ENCODE measurements around the gene FIGNL2. TPM values are rescaled to one million over a fixed set of nuclear protein-coding genes. Genes with fewer than 3 reads are reported as not detected.

The FIGNL2 gene
- total RNA-seq, 6 experiments from 2014 or later, result 0.14 to 1.8 (median 0.55) TPM

- Histone ChIP-seq H3K4me1 (peaks cover 0 to 24% (median 8%) of the 10 kb centered on the region in 4 donors), H3K9me3 (no peaks in the 10 kb centered on the region), H3K36me3 (no peaks in the 10 kb centered on the region), H3K27me3 (no peaks in the 10 kb centered on the region), H3K4me3 (no peak overlapping the region), H3K27ac (peak overlapping the region in 1 of 3 donors; percentile 42)
- intact Hi-C loops (cut with DNase I), result no loop called here
- DNase-seq (no peak), ATAC-seq (peak; percentile 52 to 74 (median 70))
- WGBS (ENCODE audit: insufficient coverage, low coverage, low lambda C conversion rate, missing lambda C conversion rate), result 94% methylated on average over 2 of the region's 2 CpGs
- TF ChIP-seq POLR2A (IDR thresholded peaks at IDR 0.05), result no peak
- TF ChIP-seq CTCF (IDR thresholded peaks at IDR 0.05), result no peak
These were observed 75.2 kb downstream of the FIGNL2 start for GRCh38 chr12:51773145-51773869.

GRCh38 chr12:51771008-51771407, 77.5 kb downstream of the FIGNL2 start:
- no peaks in the 10 kb centered on the region for H3K9me3 ChIP-seq
- DNase-seq (no peak), ATAC-seq (peak in 1 of 4 donors; percentile 11)
- no peaks in the 10 kb centered on the region for H3K27me3 ChIP-seq
- peaks cover 0 to 11% (median 2%) of the 10 kb centered on the region in 4 donors for H3K4me1 ChIP-seq
- TF ChIP-seq POLR2A (IDR thresholded peaks at IDR 0.05) (no peak), CTCF (IDR thresholded peaks at IDR 0.05) (no peak)
- intact Hi-C loops (cut with DNase I), result no loop called here
- no peaks in the 10 kb centered on the region for H3K36me3 ChIP-seq
- H3K4me3 ChIP-seq, result no peak overlapping the region
- H3K27ac ChIP-seq, result no peak overlapping the region
- 100% methylated on average over 1 of the region's 1 CpG for WGBS (ENCODE audit: insufficient coverage, low coverage, low lambda C conversion rate, missing lambda C conversion rate)

Other genes starting within 250 kb of the FIGNL2 start
- 10 to 100 TPM in 1 of 6 experiments, 1 to 10 TPM in 2, not detected in 3; 1.1 to 10.5 (median 2.1) TPM for gene ANKRD33, start 39.4 kb upstream of the FIGNL2 start, total RNA-seq
- gene ACVRL1, start 58.8 kb upstream of the FIGNL2 start, total RNA-seq, result 10 to 100 TPM in 1 of 6 experiments, 1 to 10 TPM in 5; 2.9 to 10.7 (median 6.2) TPM
- 10 to 100 TPM; 14.1 to 28.0 (median 25.0) TPM for gene ACVR1B, start 103.0 kb upstream of the FIGNL2 start, total RNA-seq
- gene TAMALIN, start 158.2 kb upstream of the FIGNL2 start, total RNA-seq, result 1 to 10 TPM; 2.9 to 6.5 (median 3.9) TPM
- gene NR4A1, start 202.7 kb upstream of the FIGNL2 start, total RNA-seq, result 1 to 10 TPM; 5.0 to 8.8 (median 7.7) TPM
- 10 to 100 TPM; 17.4 to 29.7 (median 21.0) TPM for gene ATG101, start 221.3 kb upstream of the FIGNL2 start, total RNA-seq
- gene SMIM41, start 231.0 kb upstream of the FIGNL2 start, total RNA-seq, result not detected

Data from right lobe of liver (tissue), 6 donors.